ENCODE measurements around the gene MAMDC2. TPM values are rescaled to one million over a fixed set of nuclear protein-coding genes. Genes with fewer than 3 reads are reported as not detected.

MAMDC2 gene
- total RNA-seq, 1 donor from 2014 or later: 4.0 TPM

DNA sequence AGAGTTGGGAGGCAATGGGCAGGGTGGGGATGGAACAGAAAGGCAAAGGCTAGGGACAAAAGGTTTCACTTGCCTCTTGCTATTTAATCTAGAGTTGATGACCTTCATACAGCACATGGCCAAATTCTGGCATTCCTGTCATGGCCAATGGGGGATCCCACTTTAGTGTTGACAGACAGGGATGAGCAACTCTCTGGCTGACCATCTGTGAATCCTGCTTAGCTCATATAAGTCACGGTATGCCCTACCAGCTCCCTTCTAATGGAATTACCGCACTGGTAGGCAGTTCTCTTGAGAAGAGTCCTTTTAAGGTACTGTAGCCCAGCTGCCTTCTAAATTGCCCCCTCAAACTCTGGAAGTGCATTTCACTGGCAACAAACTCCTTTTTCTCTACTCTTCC is 76.1 kb downstream of the MAMDC2 start:
- no peak overlapping the region for H3K27ac Mint-ChIP-seq
- no peaks in the 10 kb centered on the region for H3K36me3 Mint-ChIP-seq

DNA sequence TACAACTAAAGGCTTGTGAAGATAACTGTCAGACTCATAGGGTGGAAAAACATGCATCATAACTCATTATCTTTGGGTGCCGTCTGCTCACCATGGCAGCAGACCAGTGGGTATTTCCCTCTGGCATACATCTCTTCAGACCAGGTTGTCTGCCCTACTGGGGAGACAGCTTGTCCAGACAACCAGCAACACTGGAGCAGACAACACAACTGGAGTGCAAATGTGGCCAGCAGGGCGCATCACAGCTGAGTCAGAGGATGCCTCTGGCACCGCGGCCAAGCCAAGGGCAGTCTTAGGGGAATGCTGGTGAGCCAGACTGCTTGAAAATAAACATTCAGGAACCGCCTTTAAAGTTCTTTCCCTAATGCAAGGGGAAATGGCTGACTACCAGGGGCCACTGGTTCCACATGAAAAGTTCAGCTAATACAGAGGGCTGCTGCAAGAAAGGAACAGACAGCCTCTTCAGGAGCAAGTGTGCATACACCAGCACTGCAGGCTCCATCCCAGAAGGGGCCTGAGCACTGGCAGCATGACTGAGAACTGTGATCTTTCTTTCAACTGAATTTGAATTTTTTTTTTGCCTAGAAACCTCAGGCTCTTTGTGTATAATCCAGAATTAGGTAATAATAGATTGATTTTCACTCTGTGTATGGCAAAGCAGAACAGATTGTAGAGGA is 77.3 kb downstream of the MAMDC2 start:
- TF ChIP-seq, protein P1, sequence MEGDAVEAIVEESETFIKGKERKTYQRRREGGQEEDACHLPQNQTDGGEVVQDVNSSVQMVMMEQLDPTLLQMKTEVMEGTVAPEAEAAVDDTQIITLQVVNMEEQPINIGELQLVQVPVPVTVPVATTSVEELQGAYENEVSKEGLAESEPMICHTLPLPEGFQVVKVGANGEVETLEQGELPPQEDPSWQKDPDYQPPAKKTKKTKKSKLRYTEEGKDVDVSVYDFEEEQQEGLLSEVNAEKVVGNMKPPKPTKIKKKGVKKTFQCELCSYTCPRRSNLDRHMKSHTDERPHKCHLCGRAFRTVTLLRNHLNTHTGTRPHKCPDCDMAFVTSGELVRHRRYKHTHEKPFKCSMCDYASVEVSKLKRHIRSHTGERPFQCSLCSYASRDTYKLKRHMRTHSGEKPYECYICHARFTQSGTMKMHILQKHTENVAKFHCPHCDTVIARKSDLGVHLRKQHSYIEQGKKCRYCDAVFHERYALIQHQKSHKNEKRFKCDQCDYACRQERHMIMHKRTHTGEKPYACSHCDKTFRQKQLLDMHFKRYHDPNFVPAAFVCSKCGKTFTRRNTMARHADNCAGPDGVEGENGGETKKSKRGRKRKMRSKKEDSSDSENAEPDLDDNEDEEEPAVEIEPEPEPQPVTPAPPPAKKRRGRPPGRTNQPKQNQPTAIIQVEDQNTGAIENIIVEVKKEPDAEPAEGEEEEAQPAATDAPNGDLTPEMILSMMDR (conservative IDR thresholded peaks at IDR 0.05): no peak
- Mint-ChIP-seq H3K9me3 (no peaks in the 10 kb centered on the region), H3K4me3 (no peak overlapping the region), H3K36me3 (no peaks in the 10 kb centered on the region), H3K4me1 (ENCODE audit: unreplicated experiment) (no peaks in the 10 kb centered on the region), H3K27me3 (no peaks in the 10 kb centered on the region), H3K27ac (no peak overlapping the region)
- DNase-seq (ENCODE audit: extremely low spot score, unreplicated experiment): no peak

More for the DNA sequence above, 76.1 kb downstream of the MAMDC2 start:
- TF ChIP-seq, protein P1 (conservative IDR thresholded peaks at IDR 0.05): no peak
- no peak for DNase-seq (ENCODE audit: extremely low spot score, unreplicated experiment)
- H3K27me3 Mint-ChIP-seq: no peaks in the 10 kb centered on the region
- H3K4me1 Mint-ChIP-seq (ENCODE audit: unreplicated experiment): no peaks in the 10 kb centered on the region
- no peak overlapping the region for H3K4me3 Mint-ChIP-seq
- H3K9me3 Mint-ChIP-seq: no peaks in the 10 kb centered on the region

DNA sequence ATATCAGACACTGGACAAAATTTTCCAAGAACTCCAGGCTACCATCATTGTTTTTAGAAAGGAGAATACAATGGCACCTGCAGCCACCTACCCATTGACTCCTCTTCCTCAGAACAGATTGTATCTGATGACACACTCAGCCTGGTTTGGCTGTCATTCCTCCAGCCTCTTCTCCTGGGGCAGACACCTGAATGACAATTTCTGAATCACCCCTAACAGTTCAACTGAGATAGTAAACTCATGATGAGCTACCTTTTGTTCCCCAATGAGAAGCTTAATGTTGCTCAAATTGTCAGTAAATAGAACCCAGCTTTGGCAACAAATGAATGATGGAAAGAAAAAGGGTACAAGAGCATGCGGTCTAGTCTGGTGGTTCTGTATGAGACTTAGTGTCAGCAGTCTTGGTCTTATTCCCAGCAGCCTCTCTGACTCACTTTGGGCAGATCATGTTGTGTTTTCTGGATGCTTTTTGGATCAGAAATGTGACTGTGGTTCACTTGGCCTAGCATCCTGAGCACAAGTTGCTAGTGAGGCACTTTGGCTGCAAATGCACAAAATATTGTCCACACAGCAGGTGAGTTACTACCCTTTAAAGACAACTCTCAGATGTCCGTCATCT is 78.3 kb downstream of the MAMDC2 start:
- TF ChIP-seq, protein P1 (conservative IDR thresholded peaks at IDR 0.05): no peak
- no peak overlapping the region for H3K4me3 Mint-ChIP-seq
- H3K27me3 Mint-ChIP-seq: no peaks in the 10 kb centered on the region
- no peak overlapping the region for H3K27ac Mint-ChIP-seq
- H3K9me3 Mint-ChIP-seq: no peaks in the 10 kb centered on the region
- no peak for DNase-seq (ENCODE audit: extremely low spot score, unreplicated experiment)
- H3K36me3 Mint-ChIP-seq: no peaks in the 10 kb centered on the region
- no peaks in the 10 kb centered on the region for H3K4me1 Mint-ChIP-seq (ENCODE audit: unreplicated experiment)

DNA sequence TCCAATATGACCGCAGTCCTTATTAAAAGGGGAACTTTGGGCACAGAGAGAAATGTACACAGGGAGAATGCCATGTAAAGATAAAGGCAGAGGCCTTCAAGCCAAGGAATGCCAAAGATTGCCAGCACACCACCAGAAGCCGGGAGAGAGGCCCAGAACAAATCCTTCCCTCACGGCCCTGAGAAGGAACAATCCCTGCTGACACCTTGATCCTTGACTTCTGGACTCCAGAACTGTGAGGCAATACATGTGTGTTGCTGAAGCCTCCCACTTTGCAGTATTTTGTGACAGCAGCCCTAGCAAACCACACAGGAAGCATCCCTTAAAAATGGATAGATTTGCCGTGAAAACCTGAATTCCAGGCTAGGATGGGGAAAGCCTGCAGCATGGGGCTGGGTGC is 80.0 kb downstream of the MAMDC2 start:
- Mint-ChIP-seq H3K27me3 (no peaks in the 10 kb centered on the region), H3K36me3 (no peaks in the 10 kb centered on the region), H3K27ac (no peak overlapping the region), H3K4me3 (no peak overlapping the region), H3K9me3 (no peaks in the 10 kb centered on the region), H3K4me1 (ENCODE audit: unreplicated experiment) (peaks cover 4% of the 10 kb centered on the region)
- TF ChIP-seq, protein P1 (conservative IDR thresholded peaks at IDR 0.05): no peak
- DNase-seq (ENCODE audit: extremely low spot score, unreplicated experiment): no peak

DNA sequence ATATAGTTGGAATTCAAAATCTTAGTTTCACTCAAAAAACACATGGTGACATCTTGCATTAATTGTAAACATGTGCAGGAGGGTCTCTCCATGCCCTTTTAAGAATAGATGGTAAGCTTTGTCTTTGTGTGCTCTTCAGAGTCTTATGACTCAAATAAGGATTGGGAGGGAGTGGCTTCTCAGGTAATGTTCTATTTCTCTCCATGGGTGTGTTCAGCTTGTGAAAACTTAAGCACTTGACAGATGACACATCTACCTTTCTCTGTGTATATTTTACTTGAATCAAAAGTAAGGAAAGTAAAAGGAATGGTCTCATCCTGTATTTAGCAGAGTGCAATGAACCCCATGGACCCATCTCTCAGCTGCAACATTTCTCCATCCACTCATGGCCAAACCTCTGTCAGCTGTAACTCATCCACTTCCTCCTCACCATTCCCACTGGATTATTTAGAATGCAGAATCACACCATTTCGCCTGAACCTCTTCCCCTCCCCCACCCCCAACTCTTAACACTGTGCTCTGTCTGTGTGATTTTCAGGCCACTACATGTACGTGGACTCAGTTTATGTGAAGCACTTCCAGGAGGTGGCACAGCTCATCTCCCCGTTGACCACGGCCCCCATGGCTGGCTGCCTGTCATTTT is 82.1 kb downstream of the MAMDC2 start:
- Mint-ChIP-seq H3K36me3 (no peaks in the 10 kb centered on the region), H3K27me3 (no peaks in the 10 kb centered on the region), H3K9me3 (no peaks in the 10 kb centered on the region), H3K4me3 (no peak overlapping the region), H3K27ac (no peak overlapping the region), H3K4me1 (ENCODE audit: unreplicated experiment) (peaks cover 8% of the 10 kb centered on the region)
- DNase-seq (ENCODE audit: extremely low spot score, unreplicated experiment): no peak
- TF ChIP-seq, protein P1 (conservative IDR thresholded peaks at IDR 0.05): no peak
